K562 (cell line): ENCODE data around the gene SELENOI. TPM values are rescaled to one million over a fixed set of nuclear protein-coding genes. Genes with fewer than 3 reads are reported as not detected.

ENCODE experiments used
- ATAC-seq: fragments of 200-7000 bp; cut with Tn5 transposase; 3 replicates; pipeline ENCODE4 v1.9.1; 2020; ENCODE audit warnings: moderate library complexity
- BruUV-seq: library from RNA; stranded (reverse); fragments of 400-500 nt; replicated peaks from 2 replicates; lab custom pipeline; 2021; lab: Mats Ljungman, UMichigan
- CTCF ChIA-PET: fragments of 300-600 bp; formaldehyde crosslinking; extraction: SDS; loops from one replicate; lab custom pipeline; 2021; ENCODE audit warnings: low intra/inter-chr PET ratio; lab: Yijun Ruan, JAX
- POLR2A ChIA-PET: fragments of 300-600, 350-650 bp; sonication (Branson Sonifier 250); formaldehyde crosslinking; extraction: SDS; loops from one replicate; lab custom pipeline; 2021; ENCODE audit warnings: antibody characterized with exemption, inconsistent platforms; lab: Yijun Ruan, JAX
- DNase-seq, 4 experiments: peaks; one replicate each; pipeline versions ENCODE4 v3.0.0 to v3.0.0-alpha.2; 2011 to 2018; ENCODE audit warnings: low spot score in 3 of 4, mixed read lengths in 3 of 4; ENCODE audit errors: extremely low read depth in 1 of 4
- FAIRE-seq: peaks from 2 replicates; lab custom pipeline; 2011; peaks lifted over from hg19 to GRCh38; lab: Jason Lieb, UNC
- H2AFZ ChIP-seq: 2 replicates; pipeline ENCODE4 v1.6.0; 2011; ENCODE audit warnings: low read depth, low read length, control low read depth, inconsistent platforms
- H3K27ac ChIP-seq: fragments of 200-600 bp; 3 replicates; pipeline ENCODE4 v1.8.0; 2011; ENCODE audit warnings: low read depth, mild to moderate bottlenecking, control low read depth, inconsistent platforms, low read length, moderate library complexity, mixed read lengths; ENCODE audit errors: extremely low read depth
- H3K27me3 ChIP-seq, 2 experiments: fragments of 300-600 bp in 1 of 2; 2 replicates in 1 of 2; 3 replicates in 1 of 2; pipeline versions ENCODE4 v1.6.0 to v1.8.0; 2011; ENCODE audit warnings: inconsistent platforms in 2 of 2, low read length in 2 of 2, mild to moderate bottlenecking in 1 of 2, mixed read lengths in 1 of 2, moderate library complexity in 1 of 2; ENCODE audit not compliant: control insufficient read depth in 2 of 2, insufficient read depth in 2 of 2
- H3K36me3 ChIP-seq: fragments of 300-600 bp; 3 replicates; pipeline ENCODE4 v1.8.0; 2011; ENCODE audit warnings: mild to moderate bottlenecking, low read length, inconsistent platforms; ENCODE audit not compliant: control insufficient read depth, insufficient read depth
- H3K4me1 ChIP-seq, 2 experiments: fragments of 200-600 bp in 1 of 2; replicated peaks in 1 of 2; 2 replicates in 1 of 2; 3 replicates in 1 of 2; pipeline versions ENCODE4 v1.5.1 to v1.8.0; 2011; ENCODE audit warnings: inconsistent platforms in 2 of 2, low read length in 2 of 2, mild to moderate bottlenecking in 1 of 2, mixed read lengths in 1 of 2, moderate library complexity in 1 of 2; ENCODE audit not compliant: control insufficient read depth in 2 of 2, insufficient read depth in 2 of 2
- H3K4me2 ChIP-seq: 2 replicates; pipeline ENCODE4 v1.6.1; 2011; ENCODE audit warnings: low read length, control low read depth, inconsistent platforms, mixed read lengths; ENCODE audit not compliant: insufficient read depth
- H3K4me3 ChIP-seq: fragments of 200-600 bp; sonication (generic), shearing (Covaris generic); 2 replicates; pipeline ENCODE4 v1.5.1; 2016; ENCODE audit warnings: control low read depth, inconsistent platforms
- H3K79me2 ChIP-seq: fragments of 200-600 bp; 3 replicates; pipeline ENCODE4 v1.8.0; 2011; ENCODE audit warnings: low read length, inconsistent platforms; ENCODE audit not compliant: control insufficient read depth, insufficient read depth
- H3K9ac ChIP-seq, 2 experiments: 2 replicates each; pipeline versions ENCODE4 v1.6.0 to v1.6.1; 2011; ENCODE audit warnings: low read depth in 2 of 2, low read length in 2 of 2, control low read depth in 1 of 2, inconsistent platforms in 1 of 2, mild to moderate bottlenecking in 1 of 2, mixed read lengths in 1 of 2; ENCODE audit not compliant: insufficient read depth in 1 of 2
- H3K9me1 ChIP-seq: one replicate; pipeline ENCODE4 v1.6.0; 2011; ENCODE audit warnings: inconsistent platforms, mild to moderate bottlenecking, low read length, moderate library complexity; ENCODE audit not compliant: control insufficient read depth, insufficient read depth
- H3K9me3 ChIP-seq: replicated peaks from 2 replicates; pipeline ENCODE4 v1.5.1; 2011; ENCODE audit warnings: low read depth, low read length, inconsistent platforms; ENCODE audit not compliant: control insufficient read depth, insufficient read depth
- H4K20me1 ChIP-seq: replicated peaks from 2 replicates; pipeline ENCODE4 v1.6.1; 2011; ENCODE audit warnings: low read length, inconsistent platforms, mixed read lengths; ENCODE audit not compliant: control insufficient read depth, insufficient read depth
- CHD1 ChIP-seq: fragments of 200-600 bp; sonication (generic); IDR thresholded peaks from one replicate; pipeline ENCODE4 v1.6.1; 2012; ENCODE audit warnings: mild to moderate bottlenecking, moderate library complexity, low read length, inconsistent platforms
- FOXP1 ChIP-seq: sonication (generic); formaldehyde crosslinking; IDR thresholded peaks from 2 replicates; pipeline ENCODE4 v1.8.0; 2022; ENCODE audit warnings: mild to moderate bottlenecking, missing genetic modification reagents
- KDM5B ChIP-seq: fragments of 200-600 bp; sonication (generic); IDR thresholded peaks from 2 replicates; pipeline ENCODE4 v1.6.1; 2012; ENCODE audit warnings: low read depth, mild to moderate bottlenecking, moderate library complexity, low read length, control low read depth, inconsistent platforms; ENCODE audit not compliant: insufficient replicate concordance
- NFRKB ChIP-seq: fragments of 450-650 bp; IDR thresholded peaks from 2 replicates; pipeline ENCODE4 v1.6.1; 2016; ENCODE audit warnings: low read depth
- POLR2H ChIP-seq: IDR thresholded peaks from 2 replicates; pipeline ENCODE4 v1.6.1; 2016; ENCODE audit warnings: missing genetic modification characterization, low read depth, mild to moderate bottlenecking, control low read depth, missing compliant biosample characterization, moderate library complexity
- RFX1 ChIP-seq: fragments of 450-650 bp; IDR thresholded peaks from 2 replicates; pipeline ENCODE4 v1.6.1; 2016; ENCODE audit warnings: mild to moderate bottlenecking, moderate library complexity
- ZNF134 ChIP-seq: fragments of 250-450 bp; sonication (Bioruptor Pico); conservative IDR thresholded peaks from 2 replicates; pipeline ENCODE4 v1.4.0; 2020
- ZNF263 ChIP-seq: sonication (generic); formaldehyde crosslinking; IDR thresholded peaks from 2 replicates; pipeline ENCODE4 v1.8.0; 2022; ENCODE audit warnings: mild to moderate bottlenecking, missing genetic modification reagents, borderline replicate concordance
- ZNF780A ChIP-seq: fragments of 250-450 bp; sonication (Bioruptor Pico); IDR thresholded peaks from 2 replicates; pipeline ENCODE4 v1.5.0; 2021; ENCODE audit warnings: mild to moderate bottlenecking
- WGBS: fragments of 100-300 bp; shearing (Covaris generic); methylation state at CpG from one replicate; pipeline ENCODE4 v1.1.6; 2016; ENCODE audit warnings: low coverage, mixed read lengths; ENCODE audit not compliant: insufficient coverage; ENCODE audit errors: missing lambda C conversion rate; 5-methylcytosine and 5-hydroxymethylcytosine counted together
- in situ Hi-C: fragments of 300-500 bp; cut with MboI; formaldehyde crosslinking; loops from 4 replicates; pipeline ENCODE4 v1.15.0; 2018; ENCODE audit warnings: inconsistent platforms, mixed read lengths
- intact Hi-C: fragments of 100-400 bp; cut with micrococcal nuclease; formaldehyde crosslinking; loops from 2 replicates; pipeline ENCODE4 v1.14.2; 2022
- polyA plus RNA-seq, 8 experiments: library from polyadenylated mRNA; depleted of rRNA in 4 of 8; stranded (reverse) in 5 of 8; unstranded in 3 of 8; fragments of >200 nt; fragmentation: Nextera tagmentation in 2 of 8; fragmentation: Illumina TruSeq in 1 of 8; extraction: Ambion mirVana in 2 of 8; extraction: Trizol in 1 of 8; gene quantifications; 2 replicates each; pipeline versions ENCODE4 v1.2.1 to v1.2.3, GENCODE V29; 2011 to 2014; ENCODE audit warnings: inconsistent platforms in 1 of 8, missing spikeins in 1 of 8
- total RNA-seq, 7 experiments: library from RNA; depleted of rRNA in 6 of 7; stranded (reverse); fragments of >200 nt in 6 of 7; fragmentation: Illumina TruSeq in 2 of 7; extraction: Trizol in 2 of 7; gene quantifications; 2 replicates each; pipeline versions ENCODE4 v1.2.1 to v1.2.3, GENCODE V29; 2011 to 2021; ENCODE audit warnings: low replicate concordance in 1 of 7
- TF ChIP-seq, protein P1 (sequence below): fragments of 450-650 bp; IDR thresholded peaks from 2 replicates; pipeline ENCODE4 v1.6.1; 2016; ENCODE audit warnings: mild to moderate bottlenecking, moderate library complexity
- TF ChIP-seq, protein P2 (sequence below): fragments of 450-650 bp; formaldehyde crosslinking; IDR thresholded peaks from 2 replicates; pipeline ENCODE4 v1.4.0; 2020; ENCODE audit warnings: mild to moderate bottlenecking

SELENOI gene
- total and polyA plus RNA-seq, 9 of the 15 experiments (the other 6 are each of a cell fraction or from before 2014, with no cell fraction given), result 9.6 to 46.9 (median 24.4) TPM

DNA sequence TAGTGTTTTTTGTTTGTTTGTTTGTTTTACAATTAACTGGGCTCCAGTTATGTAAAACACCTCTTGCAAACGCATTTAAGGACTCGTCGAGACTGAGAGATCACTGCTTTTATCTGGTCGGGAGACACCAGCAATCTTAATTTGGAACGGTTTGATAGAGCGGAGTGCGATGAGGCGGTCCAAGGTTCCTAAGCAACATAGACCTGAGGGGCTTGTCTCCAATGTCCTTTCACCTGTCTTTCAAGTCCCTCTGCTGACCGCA lies 729 bp upstream of the SELENOI start:
- peak; percentile 15 for FAIRE-seq
- Histone ChIP-seq H3K4me3 (peak overlapping the region; percentile 86), H2AFZ (peak overlapping the region; percentile 56), H3K4me1 (peaks cover 16 to 18% of the 10 kb centered on the region in 2 experiments), H3K27me3 (no peaks in the 10 kb centered on the region), H3K79me2 (peaks cover 67% of the 10 kb centered on the region), H4K20me1 (no peaks in the 10 kb centered on the region), H3K9me1 (no peaks in the 10 kb centered on the region), H3K36me3 (no peaks in the 10 kb centered on the region), H3K9ac (peak overlapping the region; percentile 96 to 99), H3K27ac (peak overlapping the region; percentile 97), H3K9me3 (no peaks in the 10 kb centered on the region), H3K4me2 (peak overlapping the region; percentile 98)
- WGBS, result 1% methylated on average over 9 of the region's 9 CpGs
- DNase-seq, result peak in 1 of 4 experiments; percentile 45
- no peak for ATAC-seq
- TSS peak; percentile 97 for BruUV-seq
- ChIA-PET POLR2A (interaction anchor here (0.6 to 5.4 kb wide), 13 partner anchors 9 to 424 kb away, joined by 3 to 64 read pairs (median 4); partner anchors contain the start of genes HADHA and HADHB), CTCF (no interaction called here)
- in situ Hi-C loops, result no loop called here
- intact Hi-C loops, result loop anchor here (5.0 kb wide), 2 partner anchors 67 to 103 kb away; partner anchors contain the start of genes HADHA and HADHB
- TF ChIP-seq ZNF263 (peak; percentile 36; the same call in 1 of the 2 replicates), FOXP1 (CRISPR knock-in tag) (no peak; the same call in 1 of the 2 replicates), KDM5B (peak; percentile 18), ZNF134 (CRISPR knock-in tag) (0 out of 2 replicates have a peak, but pooled peaks have one; percentile 15), ZNF780A (CRISPR knock-in tag) (no peak), NFRKB (0 out of 2 replicates have a peak, but pooled peaks have one; percentile 87), CHD1 (peak; percentile 65), RFX1 (no peak), POLR2H (tag) (peak; percentile 55; the same call in 1 of the 2 replicates)
- TF ChIP-seq, protein P1, sequence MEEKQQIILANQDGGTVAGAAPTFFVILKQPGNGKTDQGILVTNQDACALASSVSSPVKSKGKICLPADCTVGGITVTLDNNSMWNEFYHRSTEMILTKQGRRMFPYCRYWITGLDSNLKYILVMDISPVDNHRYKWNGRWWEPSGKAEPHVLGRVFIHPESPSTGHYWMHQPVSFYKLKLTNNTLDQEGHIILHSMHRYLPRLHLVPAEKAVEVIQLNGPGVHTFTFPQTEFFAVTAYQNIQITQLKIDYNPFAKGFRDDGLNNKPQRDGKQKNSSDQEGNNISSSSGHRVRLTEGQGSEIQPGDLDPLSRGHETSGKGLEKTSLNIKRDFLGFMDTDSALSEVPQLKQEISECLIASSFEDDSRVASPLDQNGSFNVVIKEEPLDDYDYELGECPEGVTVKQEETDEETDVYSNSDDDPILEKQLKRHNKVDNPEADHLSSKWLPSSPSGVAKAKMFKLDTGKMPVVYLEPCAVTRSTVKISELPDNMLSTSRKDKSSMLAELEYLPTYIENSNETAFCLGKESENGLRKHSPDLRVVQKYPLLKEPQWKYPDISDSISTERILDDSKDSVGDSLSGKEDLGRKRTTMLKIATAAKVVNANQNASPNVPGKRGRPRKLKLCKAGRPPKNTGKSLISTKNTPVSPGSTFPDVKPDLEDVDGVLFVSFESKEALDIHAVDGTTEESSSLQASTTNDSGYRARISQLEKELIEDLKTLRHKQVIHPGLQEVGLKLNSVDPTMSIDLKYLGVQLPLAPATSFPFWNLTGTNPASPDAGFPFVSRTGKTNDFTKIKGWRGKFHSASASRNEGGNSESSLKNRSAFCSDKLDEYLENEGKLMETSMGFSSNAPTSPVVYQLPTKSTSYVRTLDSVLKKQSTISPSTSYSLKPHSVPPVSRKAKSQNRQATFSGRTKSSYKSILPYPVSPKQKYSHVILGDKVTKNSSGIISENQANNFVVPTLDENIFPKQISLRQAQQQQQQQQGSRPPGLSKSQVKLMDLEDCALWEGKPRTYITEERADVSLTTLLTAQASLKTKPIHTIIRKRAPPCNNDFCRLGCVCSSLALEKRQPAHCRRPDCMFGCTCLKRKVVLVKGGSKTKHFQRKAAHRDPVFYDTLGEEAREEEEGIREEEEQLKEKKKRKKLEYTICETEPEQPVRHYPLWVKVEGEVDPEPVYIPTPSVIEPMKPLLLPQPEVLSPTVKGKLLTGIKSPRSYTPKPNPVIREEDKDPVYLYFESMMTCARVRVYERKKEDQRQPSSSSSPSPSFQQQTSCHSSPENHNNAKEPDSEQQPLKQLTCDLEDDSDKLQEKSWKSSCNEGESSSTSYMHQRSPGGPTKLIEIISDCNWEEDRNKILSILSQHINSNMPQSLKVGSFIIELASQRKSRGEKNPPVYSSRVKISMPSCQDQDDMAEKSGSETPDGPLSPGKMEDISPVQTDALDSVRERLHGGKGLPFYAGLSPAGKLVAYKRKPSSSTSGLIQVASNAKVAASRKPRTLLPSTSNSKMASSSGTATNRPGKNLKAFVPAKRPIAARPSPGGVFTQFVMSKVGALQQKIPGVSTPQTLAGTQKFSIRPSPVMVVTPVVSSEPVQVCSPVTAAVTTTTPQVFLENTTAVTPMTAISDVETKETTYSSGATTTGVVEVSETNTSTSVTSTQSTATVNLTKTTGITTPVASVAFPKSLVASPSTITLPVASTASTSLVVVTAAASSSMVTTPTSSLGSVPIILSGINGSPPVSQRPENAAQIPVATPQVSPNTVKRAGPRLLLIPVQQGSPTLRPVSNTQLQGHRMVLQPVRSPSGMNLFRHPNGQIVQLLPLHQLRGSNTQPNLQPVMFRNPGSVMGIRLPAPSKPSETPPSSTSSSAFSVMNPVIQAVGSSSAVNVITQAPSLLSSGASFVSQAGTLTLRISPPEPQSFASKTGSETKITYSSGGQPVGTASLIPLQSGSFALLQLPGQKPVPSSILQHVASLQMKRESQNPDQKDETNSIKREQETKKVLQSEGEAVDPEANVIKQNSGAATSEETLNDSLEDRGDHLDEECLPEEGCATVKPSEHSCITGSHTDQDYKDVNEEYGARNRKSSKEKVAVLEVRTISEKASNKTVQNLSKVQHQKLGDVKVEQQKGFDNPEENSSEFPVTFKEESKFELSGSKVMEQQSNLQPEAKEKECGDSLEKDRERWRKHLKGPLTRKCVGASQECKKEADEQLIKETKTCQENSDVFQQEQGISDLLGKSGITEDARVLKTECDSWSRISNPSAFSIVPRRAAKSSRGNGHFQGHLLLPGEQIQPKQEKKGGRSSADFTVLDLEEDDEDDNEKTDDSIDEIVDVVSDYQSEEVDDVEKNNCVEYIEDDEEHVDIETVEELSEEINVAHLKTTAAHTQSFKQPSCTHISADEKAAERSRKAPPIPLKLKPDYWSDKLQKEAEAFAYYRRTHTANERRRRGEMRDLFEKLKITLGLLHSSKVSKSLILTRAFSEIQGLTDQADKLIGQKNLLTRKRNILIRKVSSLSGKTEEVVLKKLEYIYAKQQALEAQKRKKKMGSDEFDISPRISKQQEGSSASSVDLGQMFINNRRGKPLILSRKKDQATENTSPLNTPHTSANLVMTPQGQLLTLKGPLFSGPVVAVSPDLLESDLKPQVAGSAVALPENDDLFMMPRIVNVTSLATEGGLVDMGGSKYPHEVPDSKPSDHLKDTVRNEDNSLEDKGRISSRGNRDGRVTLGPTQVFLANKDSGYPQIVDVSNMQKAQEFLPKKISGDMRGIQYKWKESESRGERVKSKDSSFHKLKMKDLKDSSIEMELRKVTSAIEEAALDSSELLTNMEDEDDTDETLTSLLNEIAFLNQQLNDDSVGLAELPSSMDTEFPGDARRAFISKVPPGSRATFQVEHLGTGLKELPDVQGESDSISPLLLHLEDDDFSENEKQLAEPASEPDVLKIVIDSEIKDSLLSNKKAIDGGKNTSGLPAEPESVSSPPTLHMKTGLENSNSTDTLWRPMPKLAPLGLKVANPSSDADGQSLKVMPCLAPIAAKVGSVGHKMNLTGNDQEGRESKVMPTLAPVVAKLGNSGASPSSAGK, result 0 out of 2 replicates have a peak, but pooled peaks have one; percentile 24
- TF ChIP-seq, protein P2, sequence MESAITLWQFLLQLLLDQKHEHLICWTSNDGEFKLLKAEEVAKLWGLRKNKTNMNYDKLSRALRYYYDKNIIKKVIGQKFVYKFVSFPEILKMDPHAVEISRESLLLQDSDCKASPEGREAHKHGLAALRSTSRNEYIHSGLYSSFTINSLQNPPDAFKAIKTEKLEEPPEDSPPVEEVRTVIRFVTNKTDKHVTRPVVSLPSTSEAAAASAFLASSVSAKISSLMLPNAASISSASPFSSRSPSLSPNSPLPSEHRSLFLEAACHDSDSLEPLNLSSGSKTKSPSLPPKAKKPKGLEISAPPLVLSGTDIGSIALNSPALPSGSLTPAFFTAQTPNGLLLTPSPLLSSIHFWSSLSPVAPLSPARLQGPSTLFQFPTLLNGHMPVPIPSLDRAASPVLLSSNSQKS (CRISPR knock-in tag), result no peak
